Calu3 (cell line): ENCODE data around the gene ARGFX. TPM values are rescaled to one million over a fixed set of nuclear protein-coding genes. Genes with fewer than 3 reads are reported as not detected.

Source experiments
- Bru-seq: library from RNA; stranded (reverse); fragments of 400-500 nt; gene quantifications from one replicate; lab custom pipeline; 2021; lab: Mats Ljungman, UMichigan
- BruChase-seq, 2 experiments: library from RNA; stranded (reverse); fragments of 400-500 nt; gene quantifications; one replicate each; lab custom pipeline; 2021; lab: Mats Ljungman, UMichigan
- BruUV-seq: library from RNA; stranded (reverse); fragments of 400-500 nt; replicated peaks from 2 replicates; lab custom pipeline; 2021; lab: Mats Ljungman, UMichigan
- CTCF ChIA-PET: fragments of 300-600 bp; sonication (Branson Sonifier 250); formaldehyde crosslinking; loops from one replicate; lab custom pipeline; 2022; ENCODE audit warnings: antibody characterized with exemption; lab: Charles Lee
- DNase-seq: peaks from one replicate; pipeline ENCODE4 v3.0.0; 2022
- H3K27ac Mint-ChIP-seq: one replicate; pipeline ENCODE4 v1.8.0; 2022; ENCODE audit warnings: mixed read lengths; ENCODE audit not compliant: unreplicated experiment
- H3K27me3 Mint-ChIP-seq: one replicate; pipeline ENCODE4 v1.8.0; 2022; ENCODE audit warnings: mixed read lengths; ENCODE audit not compliant: unreplicated experiment
- H3K36me3 Mint-ChIP-seq: one replicate; pipeline ENCODE4 v1.8.0; 2022; ENCODE audit warnings: mild to moderate bottlenecking, moderate library complexity, mixed read lengths; ENCODE audit not compliant: insufficient read depth, unreplicated experiment
- H3K4me1 Mint-ChIP-seq: one replicate; pipeline ENCODE4 v1.8.0; 2022; ENCODE audit warnings: mild to moderate bottlenecking, low read depth, mixed read lengths; ENCODE audit not compliant: unreplicated experiment
- H3K4me3 Mint-ChIP-seq: one replicate; pipeline ENCODE4 v1.8.0; 2022; ENCODE audit warnings: mild to moderate bottlenecking, low read depth, moderate library complexity, mixed read lengths; ENCODE audit not compliant: unreplicated experiment
- H3K9me3 Mint-ChIP-seq: one replicate; pipeline ENCODE4 v1.8.0; 2022; ENCODE audit warnings: low read depth, mixed read lengths; ENCODE audit not compliant: unreplicated experiment
- intact Hi-C: fragments of 100-400 bp; cut with micrococcal nuclease; formaldehyde crosslinking; loops from one replicate; pipeline ENCODE4 v1.10.0; 2022; ENCODE audit not compliant: unreplicated experiment
- long read RNA-seq: library from polyadenylated mRNA; stranded (forward); transcript quantifications from one replicate; pipeline ENCODE4 v2.0.0, GENCODE V29; 2022
- total RNA-seq: library from RNA; stranded (reverse); gene quantifications from 2 replicates; pipeline ENCODE4 v1.2.3, GENCODE V29; 2022
- TF ChIP-seq, protein P1 (sequence below): fragments of 200-600 bp; IDR thresholded peaks from one replicate; pipeline ENCODE4 v1.8.0; 2022; ENCODE audit warnings: antibody characterized with exemption; ENCODE audit not compliant: unreplicated experiment

Gene ARGFX
- total RNA-seq (not detected in 2 replicates), Bru-seq, nascent RNA (not detected), BruChase-seq, experiment 1, labeled RNA remaining after a 6-hour chase (not detected), BruChase-seq, experiment 2, labeled RNA remaining after a 2-hour chase (not detected)
- long read RNA-seq = 0 reads

GRCh38 chr3:121567649-121568048, at the start of gene ARGFX:
Gene ARGFX (plus strand): TSS chr3:121567949. CDS start chr3:121570714, 2,765 bp downstream.
- TF ChIP-seq, protein P1, sequence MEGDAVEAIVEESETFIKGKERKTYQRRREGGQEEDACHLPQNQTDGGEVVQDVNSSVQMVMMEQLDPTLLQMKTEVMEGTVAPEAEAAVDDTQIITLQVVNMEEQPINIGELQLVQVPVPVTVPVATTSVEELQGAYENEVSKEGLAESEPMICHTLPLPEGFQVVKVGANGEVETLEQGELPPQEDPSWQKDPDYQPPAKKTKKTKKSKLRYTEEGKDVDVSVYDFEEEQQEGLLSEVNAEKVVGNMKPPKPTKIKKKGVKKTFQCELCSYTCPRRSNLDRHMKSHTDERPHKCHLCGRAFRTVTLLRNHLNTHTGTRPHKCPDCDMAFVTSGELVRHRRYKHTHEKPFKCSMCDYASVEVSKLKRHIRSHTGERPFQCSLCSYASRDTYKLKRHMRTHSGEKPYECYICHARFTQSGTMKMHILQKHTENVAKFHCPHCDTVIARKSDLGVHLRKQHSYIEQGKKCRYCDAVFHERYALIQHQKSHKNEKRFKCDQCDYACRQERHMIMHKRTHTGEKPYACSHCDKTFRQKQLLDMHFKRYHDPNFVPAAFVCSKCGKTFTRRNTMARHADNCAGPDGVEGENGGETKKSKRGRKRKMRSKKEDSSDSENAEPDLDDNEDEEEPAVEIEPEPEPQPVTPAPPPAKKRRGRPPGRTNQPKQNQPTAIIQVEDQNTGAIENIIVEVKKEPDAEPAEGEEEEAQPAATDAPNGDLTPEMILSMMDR = no peak
- Mint-ChIP-seq H3K36me3 (no peaks in the 10 kb centered on the region), H3K4me3 (no peak within 1 kb of the TSS), H3K27me3 (no peaks in the 10 kb centered on the region), H3K27ac (no peak within 1 kb of the TSS), H3K9me3 (no peaks in the 10 kb centered on the region), H3K4me1 (no peaks in the 10 kb centered on the region)
- BruUV-seq = no TSS peak
- no peak for DNase-seq
- intact Hi-C loops = no loop called here
- CTCF ChIA-PET = no interaction called here

DNA sequence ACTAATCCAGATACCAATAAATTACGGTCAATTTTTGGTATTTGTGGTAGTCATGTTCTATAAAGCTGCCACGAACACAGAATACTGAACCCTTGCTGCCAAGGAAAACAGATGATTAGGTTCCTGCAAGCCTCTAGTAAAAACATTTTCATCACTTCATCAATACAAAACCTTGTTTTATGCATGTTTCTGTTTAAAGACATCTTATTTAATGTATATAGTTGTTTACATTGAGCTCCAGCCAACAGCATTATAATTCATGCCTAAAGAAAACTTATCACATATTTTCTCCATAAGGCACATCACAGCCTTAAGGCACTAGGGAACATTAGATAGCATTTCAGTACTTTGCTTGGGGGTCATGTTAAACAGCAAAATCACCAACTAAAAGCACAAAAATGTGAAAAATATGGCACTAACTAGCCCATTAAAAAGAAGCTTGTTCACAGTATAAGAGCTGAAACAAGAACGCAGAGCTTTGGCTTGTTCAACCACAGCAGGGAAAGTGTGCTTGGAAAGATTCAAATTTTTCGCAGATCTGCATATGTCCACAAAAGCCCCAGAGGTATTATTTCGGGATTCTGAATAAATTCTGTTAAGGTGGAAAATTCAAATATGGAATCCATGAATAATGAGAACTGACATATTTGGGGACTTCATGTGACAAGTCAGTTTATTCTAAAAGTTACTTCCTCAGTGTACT, 49.6 kb upstream of the ARGFX start:
- TF ChIP-seq, protein P1 = no peak
- Mint-ChIP-seq H3K36me3 (no peaks in the 10 kb centered on the region), H3K4me1 (no peaks in the 10 kb centered on the region), H3K9me3 (no peaks in the 10 kb centered on the region), H3K27me3 (no peaks in the 10 kb centered on the region), H3K27ac (no peak overlapping the region), H3K4me3 (no peak overlapping the region)
- no peak for DNase-seq
- CTCF ChIA-PET = no interaction called here
- no TSS peak for BruUV-seq
- intact Hi-C loops = no loop called here

DNA sequence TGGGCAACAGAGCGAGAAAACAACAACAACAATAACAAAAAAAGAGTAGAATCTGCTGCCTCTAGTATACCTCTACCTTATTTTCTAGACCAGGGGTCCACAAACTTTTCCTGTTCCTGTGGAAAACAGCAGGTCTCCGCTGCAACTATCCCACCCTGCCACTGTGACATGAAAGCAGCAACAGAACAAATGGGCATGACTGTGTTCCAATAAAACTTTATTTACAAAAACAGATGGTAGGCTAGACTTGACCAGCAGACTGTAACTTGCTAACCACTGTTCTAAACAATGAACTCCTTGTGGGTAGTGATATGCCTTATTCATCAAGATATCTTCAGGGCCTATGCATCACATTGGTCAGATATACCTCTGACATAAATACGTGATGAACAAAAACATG, 47.2 kb upstream of the ARGFX start:
- TF ChIP-seq, protein P1 = no peak
- no TSS peak for BruUV-seq
- intact Hi-C loops = no loop called here

GRCh38 chr3:121529308-121529707, 38.4 kb upstream of the ARGFX start:
- peaks cover 4% of the 10 kb centered on the region for H3K36me3 Mint-ChIP-seq
- no peak for DNase-seq
- intact Hi-C loops = no loop called here
- no peak overlapping the region for H3K4me3 Mint-ChIP-seq
- H3K27ac Mint-ChIP-seq = no peak overlapping the region
- no peaks in the 10 kb centered on the region for H3K4me1 Mint-ChIP-seq
- BruUV-seq = no TSS peak
- TF ChIP-seq, protein P1 = no peak
- H3K9me3 Mint-ChIP-seq = no peaks in the 10 kb centered on the region
- H3K27me3 Mint-ChIP-seq = no peaks in the 10 kb centered on the region
- CTCF ChIA-PET = no interaction called here

More for the DNA sequence above, 47.2 kb upstream of the ARGFX start:
- DNase-seq = no peak
- H3K4me3 Mint-ChIP-seq = no peak overlapping the region
- no peaks in the 10 kb centered on the region for H3K36me3 Mint-ChIP-seq
- no peaks in the 10 kb centered on the region for H3K4me1 Mint-ChIP-seq
- no peak overlapping the region for H3K27ac Mint-ChIP-seq
- CTCF ChIA-PET = no interaction called here
- H3K9me3 Mint-ChIP-seq = no peaks in the 10 kb centered on the region
- no peaks in the 10 kb centered on the region for H3K27me3 Mint-ChIP-seq
